Large intestine (tissue), 3 donors: ENCODE data around the gene PMEL. TPM values are rescaled to one million over a fixed set of nuclear protein-coding genes. Genes with fewer than 3 reads are reported as not detected.
A peak's percentile ranks its signal among the peaks of the same experiment; 100 is the strongest.

ENCODE experiments used
- DNase-seq, 2 donors: peaks; one replicate each; pipeline versions ENCODE4 v3.0.0 to v3.0.0-alpha.2; 2013
- H3K27ac ChIP-seq: one replicate; pipeline ENCODE4 v1.5.1; 2013; ENCODE audit warnings: low read length
- H3K27me3 ChIP-seq: 2 replicates; pipeline ENCODE4 v1.6.1; 2013; ENCODE audit warnings: low read length; ENCODE audit not compliant: control insufficient read depth, insufficient read depth
- H3K36me3 ChIP-seq: 2 replicates; pipeline ENCODE4 v1.6.1; 2013; ENCODE audit warnings: low read length; ENCODE audit not compliant: control insufficient read depth, insufficient read depth
- H3K4me1 ChIP-seq: one replicate; pipeline ENCODE4 v1.6.1; 2013; ENCODE audit warnings: low read length; ENCODE audit not compliant: control insufficient read depth, insufficient read depth
- H3K4me3 ChIP-seq: one replicate; pipeline ENCODE4 v1.5.1; 2013; ENCODE audit warnings: low read length
- H3K9me3 ChIP-seq: one replicate; pipeline ENCODE4 v1.6.1; 2013; ENCODE audit warnings: mild to moderate bottlenecking, low read depth, low read length, moderate library complexity; ENCODE audit not compliant: control insufficient read depth
- WGBS: methylation state at CpG from one replicate; pipeline ENCODE4 v1.1.5; 2013; ENCODE audit warnings: low lambda C conversion rate; ENCODE audit not compliant: insufficient coverage; 5-methylcytosine and 5-hydroxymethylcytosine counted together
- polyA plus RNA-seq: library from polyadenylated mRNA; unstranded; fragments of 120-200 nt; gene quantifications from one replicate; pipeline ENCODE4 v1.2.1, GENCODE V29; 2013

The PMEL gene
- polyA plus RNA-seq, 1 donor = 5.7 TPM

- Histone ChIP-seq H3K36me3 (no peaks in the 10 kb centered on the region), H3K27ac (no peak overlapping the region), H3K4me1 (peaks cover 21% of the 10 kb centered on the region), H3K27me3 (no peaks in the 10 kb centered on the region), H3K9me3 (no peaks in the 10 kb centered on the region), H3K4me3 (no peak overlapping the region)
- no CpG with 5 or more reads among the region's 1 CpG for WGBS
- peak; percentile 47 for DNase-seq
Measured at GRCh38 chr12:55942577-55943136, 23.2 kb downstream of the PMEL start.

- H3K9me3 ChIP-seq = no peaks in the 10 kb centered on the region
- 60% methylated on average over 1 of the region's 4 CpGs for WGBS
- peaks cover 21% of the 10 kb centered on the region for H3K4me1 ChIP-seq
- H3K4me3 ChIP-seq = no peak overlapping the region
- no peak for DNase-seq
- no peak overlapping the region for H3K27ac ChIP-seq
- no peaks in the 10 kb centered on the region for H3K27me3 ChIP-seq
- no peaks in the 10 kb centered on the region for H3K36me3 ChIP-seq
Measured at GRCh38 chr12:55942055-55942454, 23.8 kb downstream of the PMEL start.

- Histone ChIP-seq H3K27me3 (peaks cover 11% of the 10 kb centered on the region), H3K36me3 (no peaks in the 10 kb centered on the region), H3K9me3 (no peaks in the 10 kb centered on the region), H3K4me1 (peaks cover 21% of the 10 kb centered on the region), H3K4me3 (peak overlapping the region; percentile 14), H3K27ac (no peak overlapping the region)
- no CpG with 5 or more reads among the region's 18 CpGs for WGBS
- peak; percentile 85 to 87 for DNase-seq
Measured at GRCh38 chr12:55940065-55940732, 25.6 kb downstream of the PMEL start.

- DNase-seq = no peak
- Histone ChIP-seq H3K27me3 (peaks cover 11% of the 10 kb centered on the region), H3K9me3 (no peaks in the 10 kb centered on the region), H3K27ac (no peak overlapping the region), H3K4me1 (peaks cover 25% of the 10 kb centered on the region), H3K36me3 (no peaks in the 10 kb centered on the region), H3K4me3 (no peak overlapping the region)
- no CpG with 5 or more reads among the region's 8 CpGs for whole genome bisulfite sequencing
Measured at GRCh38 chr12:55938826-55939501, 26.9 kb downstream of the PMEL start.

GRCh38 chr12:55937981-55938380 lies 27.9 kb downstream of the PMEL start:
- Histone ChIP-seq H3K4me3 (no peak overlapping the region), H3K27ac (no peak overlapping the region), H3K9me3 (no peaks in the 10 kb centered on the region), H3K36me3 (no peaks in the 10 kb centered on the region), H3K4me1 (peaks cover 32% of the 10 kb centered on the region), H3K27me3 (peaks cover 11% of the 10 kb centered on the region)
- no peak for DNase-seq
- WGBS = no CpG with 5 or more reads among the region's 2 CpGs

GRCh38 chr12:55935738-55936151 lies 30.1 kb downstream of the PMEL start:
- WGBS = 60% methylated on average over 1 of the region's 26 CpGs
- Histone ChIP-seq H3K4me1 (peaks cover 29% of the 10 kb centered on the region), H3K36me3 (no peaks in the 10 kb centered on the region), H3K27me3 (peaks cover 11% of the 10 kb centered on the region), H3K27ac (no peak overlapping the region), H3K4me3 (peak overlapping the region; percentile 12), H3K9me3 (no peaks in the 10 kb centered on the region)
- DNase-seq = no peak

GRCh38 chr12:55934773-55935172 lies 31.1 kb downstream of the PMEL start:
- H3K27me3 ChIP-seq = peaks cover 11% of the 10 kb centered on the region
- H3K9me3 ChIP-seq = no peaks in the 10 kb centered on the region
- peaks cover 24% of the 10 kb centered on the region for H3K4me1 ChIP-seq
- no CpG with 5 or more reads among the region's 1 CpG for WGBS
- H3K4me3 ChIP-seq = no peak overlapping the region
- no peak overlapping the region for H3K27ac ChIP-seq
- no peaks in the 10 kb centered on the region for H3K36me3 ChIP-seq
- no peak for DNase-seq

GRCh38 chr12:55933799-55934742 lies 31.8 kb downstream of the PMEL start:
- Histone ChIP-seq H3K4me3 (no peak overlapping the region), H3K27ac (no peak overlapping the region), H3K27me3 (peaks cover 11% of the 10 kb centered on the region), H3K36me3 (no peaks in the 10 kb centered on the region), H3K9me3 (no peaks in the 10 kb centered on the region), H3K4me1 (peaks cover 29% of the 10 kb centered on the region)
- peak in 1 of 2 donors; percentile 62 for DNase-seq
- no CpG with 5 or more reads among the region's 1 CpG for WGBS

GRCh38 chr12:55933169-55933798 lies 32.6 kb downstream of the PMEL start:
- H3K27ac ChIP-seq = no peak overlapping the region
- H3K9me3 ChIP-seq = no peaks in the 10 kb centered on the region
- peaks cover 11% of the 10 kb centered on the region for H3K27me3 ChIP-seq
- no CpG with 5 or more reads among the region's 7 CpGs for WGBS
- H3K4me3 ChIP-seq = no peak overlapping the region
- peak in 1 of 2 donors; percentile 35 for DNase-seq
- H3K36me3 ChIP-seq = no peaks in the 10 kb centered on the region
- peaks cover 35% of the 10 kb centered on the region for H3K4me1 ChIP-seq

GRCh38 chr12:55932551-55932910 lies 33.3 kb downstream of the PMEL start:
- H3K4me3 ChIP-seq = peak overlapping the region; percentile 50
- WGBS = no CpG with 5 or more reads among the region's 4 CpGs
- no peak overlapping the region for H3K27ac ChIP-seq
- peaks cover 11% of the 10 kb centered on the region for H3K27me3 ChIP-seq
- H3K36me3 ChIP-seq = no peaks in the 10 kb centered on the region
- H3K9me3 ChIP-seq = no peaks in the 10 kb centered on the region
- peaks cover 35% of the 10 kb centered on the region for H3K4me1 ChIP-seq
- peak in 1 of 2 donors; percentile 55 for DNase-seq
